HG03342 (cell line): ENCODE data around the gene SSPN.

ENCODE experiments used
- ATAC-seq: cut with Tn5 transposase; IDR thresholded peaks from one replicate; pipeline ENCODE4 v1.9.1; 2021; ENCODE audit warnings: mild to moderate bottlenecking, moderate library complexity; ENCODE audit not compliant: unreplicated experiment

Gene SSPN, protein sequence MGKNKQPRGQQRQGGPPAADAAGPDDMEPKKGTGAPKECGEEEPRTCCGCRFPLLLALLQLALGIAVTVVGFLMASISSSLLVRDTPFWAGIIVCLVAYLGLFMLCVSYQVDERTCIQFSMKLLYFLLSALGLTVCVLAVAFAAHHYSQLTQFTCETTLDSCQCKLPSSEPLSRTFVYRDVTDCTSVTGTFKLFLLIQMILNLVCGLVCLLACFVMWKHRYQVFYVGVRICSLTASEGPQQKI

DNA sequence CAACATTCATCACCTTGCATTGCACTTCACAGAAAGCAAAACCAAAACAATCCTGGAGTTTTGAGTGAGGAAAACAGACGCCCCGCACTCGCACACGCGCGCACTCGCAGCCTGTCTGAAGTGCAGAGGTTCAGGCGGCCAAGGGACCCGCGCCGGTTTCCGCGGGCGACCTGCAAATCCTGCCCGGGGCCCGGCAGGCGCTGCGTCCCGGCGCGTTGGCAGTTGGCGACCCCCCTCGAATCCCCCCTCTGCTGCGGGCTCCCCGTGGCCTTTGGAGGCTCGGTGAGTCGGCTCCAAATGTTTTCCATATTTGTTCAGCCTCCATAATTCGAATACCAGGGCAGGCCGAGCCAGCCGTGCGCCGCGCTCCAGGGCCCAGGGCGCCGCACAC is at the start of gene SSPN:
Gene SSPN, plus strand, starts transcription at position 324 of the 391 bp plus-strand sequence. CDS start 100 bp downstream, outside the sequence.
- ATAC-seq: no peak

DNA sequence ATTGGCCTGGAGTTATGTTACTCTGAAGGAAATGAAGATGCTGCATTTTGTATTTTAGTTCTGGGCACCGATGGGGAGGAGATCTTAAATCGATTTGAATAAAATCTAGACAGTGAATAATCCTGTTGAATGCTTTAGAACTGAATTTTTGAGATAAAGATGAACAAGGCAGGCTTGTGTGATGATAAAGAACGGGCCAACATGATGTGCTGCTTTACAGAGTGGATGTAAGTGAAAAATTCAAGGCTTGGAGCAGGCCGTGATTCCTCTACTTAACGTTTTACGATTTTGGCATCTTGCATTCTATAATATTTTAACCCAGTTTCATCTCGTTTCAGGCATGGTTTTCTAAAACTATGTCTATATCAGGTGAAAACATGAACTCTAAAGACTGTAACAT is 47.1 kb upstream of the SSPN start:
- ATAC-seq: no peak

DNA sequence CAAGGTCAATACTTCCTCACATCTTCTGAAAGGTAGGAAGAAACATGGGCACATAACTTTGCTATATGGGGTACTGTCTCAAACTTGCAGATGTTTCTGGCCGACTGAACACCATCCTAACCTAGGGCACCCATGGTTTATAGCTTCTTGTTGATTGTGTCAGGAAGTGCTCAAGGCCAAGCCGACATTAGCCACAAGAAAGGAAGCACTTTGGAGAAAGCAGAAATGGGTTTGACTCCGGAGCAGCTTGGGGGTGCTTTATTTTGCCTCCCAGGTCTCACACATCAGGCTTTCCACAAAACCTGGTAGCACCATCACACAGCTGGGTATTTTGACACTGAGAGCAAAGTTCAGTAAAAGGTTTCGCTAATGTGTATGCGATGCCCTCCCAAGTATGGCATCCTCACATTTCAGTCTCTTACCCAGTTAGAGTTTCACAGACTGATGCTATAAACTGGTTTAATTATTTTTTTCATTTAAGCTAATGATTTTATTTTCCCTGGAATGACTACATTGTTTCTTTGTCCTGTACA is 45.3 kb upstream of the SSPN start:
- ATAC-seq: no peak

DNA sequence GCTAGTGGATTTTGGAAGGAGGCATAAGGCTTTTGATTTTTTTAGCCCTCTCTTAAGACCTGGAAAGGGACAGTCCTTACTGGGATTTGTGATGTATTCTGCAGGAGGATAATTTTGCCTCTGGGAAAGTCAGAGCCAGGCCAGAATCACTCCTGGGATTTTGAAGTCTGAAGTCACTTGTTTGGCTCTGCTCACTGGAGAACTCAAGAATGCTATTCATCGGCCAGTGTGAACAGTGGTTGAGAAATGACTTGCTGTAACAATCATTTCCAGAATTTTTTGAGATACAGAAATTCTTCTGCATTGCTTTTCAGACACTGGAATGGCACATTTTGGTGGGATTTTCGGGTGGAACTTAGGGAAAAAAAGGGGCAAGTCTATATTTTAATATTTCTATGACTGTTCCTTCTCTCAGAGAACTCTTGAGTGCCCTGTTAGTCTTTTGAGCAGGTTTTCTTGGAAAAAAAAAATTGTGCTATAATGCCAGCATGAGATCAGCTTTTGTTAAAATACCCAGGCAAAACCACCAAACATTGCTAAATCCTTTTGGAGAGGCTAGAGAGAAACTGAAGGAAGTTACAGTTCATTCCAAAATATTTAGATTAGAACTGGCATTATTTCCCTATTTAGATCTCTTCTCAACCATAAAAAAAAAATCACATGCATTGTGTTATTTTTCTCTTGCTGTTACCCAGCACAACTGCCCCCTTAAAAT is 44.5 kb upstream of the SSPN start:
- no peak for ATAC-seq

DNA sequence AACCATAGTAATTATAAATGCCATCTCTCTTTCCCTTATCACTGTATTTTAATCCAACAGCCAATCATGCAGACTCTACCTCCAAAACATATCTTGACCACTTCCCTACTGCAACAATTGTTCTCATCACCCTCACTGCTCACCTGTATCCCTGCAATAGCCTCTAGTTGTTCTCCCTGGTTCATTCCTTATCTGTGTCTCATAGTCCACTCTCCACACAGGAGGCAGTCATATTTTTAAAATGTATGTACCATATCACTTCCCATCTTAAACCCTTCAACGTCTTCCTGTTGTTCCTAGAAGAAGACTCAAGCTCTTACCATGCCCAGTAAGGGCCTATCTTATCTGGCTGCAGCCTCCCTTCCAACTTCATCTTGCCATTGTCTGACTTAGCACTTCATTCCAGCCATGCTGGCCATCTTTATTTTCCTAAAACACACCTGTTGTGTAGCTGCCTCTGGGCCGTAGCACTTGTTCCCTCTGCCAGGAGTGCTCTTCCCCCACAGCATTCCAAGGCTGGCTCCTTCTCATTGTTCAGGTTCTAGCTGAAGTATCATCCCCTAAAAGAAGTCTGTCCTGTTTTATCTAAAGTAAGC is 42.8 kb upstream of the SSPN start:
- ATAC-seq: no peak

DNA sequence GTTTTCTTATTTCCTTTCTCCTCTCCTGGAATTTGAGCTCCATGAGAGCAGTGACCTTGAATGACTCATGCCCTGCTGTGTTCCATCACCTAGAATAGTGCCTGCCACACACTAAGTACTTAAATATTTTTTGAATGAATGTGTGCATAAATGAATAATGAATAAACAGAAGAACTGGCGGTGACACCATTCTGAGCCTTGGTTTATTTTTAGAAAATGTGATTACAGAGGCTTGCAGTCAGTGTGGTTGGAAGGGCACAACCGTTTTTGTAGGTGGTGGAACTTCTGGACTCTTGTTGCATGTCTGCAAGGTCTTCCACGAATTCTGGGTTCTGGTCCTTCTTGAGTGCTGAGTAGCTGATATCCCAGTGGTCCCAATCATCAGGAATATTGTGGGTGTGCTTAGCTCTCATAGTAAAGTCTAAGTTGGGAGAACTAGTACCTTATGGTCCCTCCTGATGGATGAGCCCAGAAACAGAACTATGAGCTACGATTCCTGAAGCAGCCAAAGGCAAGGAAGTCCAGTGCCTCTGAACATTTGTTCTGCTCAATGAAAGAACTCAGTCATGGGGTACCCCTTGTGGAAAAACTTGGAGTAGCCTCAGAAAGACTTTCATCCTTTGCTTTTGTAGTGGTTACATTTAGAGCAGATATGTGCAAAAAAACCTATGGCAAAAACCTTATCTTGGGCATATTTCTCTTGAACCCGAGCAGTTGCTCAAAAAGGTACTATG is 41.8 kb upstream of the SSPN start:
- ATAC-seq: no peak

DNA sequence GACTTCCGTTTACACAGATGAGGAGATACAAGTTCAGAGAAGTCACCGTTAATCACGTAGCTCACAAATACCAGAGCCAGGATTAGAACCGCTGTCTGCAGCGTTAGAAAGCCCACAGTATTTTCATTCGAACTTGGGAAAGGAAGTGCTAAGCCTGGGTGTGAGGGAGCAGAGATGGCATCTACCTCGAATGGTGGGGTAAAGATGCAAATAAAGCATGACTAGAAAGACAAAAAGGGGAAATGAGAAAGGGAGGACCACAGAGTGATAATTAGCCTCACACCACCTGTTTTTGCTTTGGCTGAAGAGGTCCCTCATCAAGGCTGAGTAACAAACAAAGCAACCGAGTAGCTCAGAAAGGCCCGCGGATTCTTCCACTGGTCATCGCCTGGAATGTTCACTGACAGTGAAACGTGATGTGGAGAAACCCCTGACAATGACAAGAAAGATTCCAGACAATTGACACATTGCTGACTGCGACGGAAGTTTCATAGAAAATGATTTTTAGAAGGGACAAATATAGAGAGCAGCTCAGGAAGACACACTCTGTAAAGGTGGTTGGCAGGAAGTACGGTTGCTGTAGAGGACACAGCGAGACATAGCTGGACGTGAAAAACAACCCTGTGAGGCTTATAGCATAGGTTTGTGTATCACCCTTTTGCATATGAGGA is 39.0 kb upstream of the SSPN start:
- peak; percentile 84 for ATAC-seq

DNA sequence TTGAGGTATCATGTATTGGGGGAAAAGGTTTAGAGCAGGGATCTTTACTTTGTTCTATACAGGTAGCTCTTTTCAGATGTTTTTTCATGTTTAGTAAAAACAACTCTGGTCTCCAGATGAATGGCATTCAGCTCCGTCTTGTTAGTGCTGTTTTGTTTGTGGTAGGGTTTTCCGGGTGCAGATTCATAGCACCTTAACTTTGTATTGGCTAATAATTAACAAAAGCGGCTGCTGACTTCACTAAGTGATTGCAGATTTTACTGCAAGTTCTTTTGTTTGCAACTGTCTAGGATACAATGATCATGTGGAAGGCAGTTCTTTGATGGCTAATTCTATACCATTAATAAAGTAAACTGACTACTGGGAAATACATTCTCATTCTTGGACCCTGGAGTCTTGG is 38.4 kb upstream of the SSPN start:
- peak; percentile 33 for ATAC-seq

DNA sequence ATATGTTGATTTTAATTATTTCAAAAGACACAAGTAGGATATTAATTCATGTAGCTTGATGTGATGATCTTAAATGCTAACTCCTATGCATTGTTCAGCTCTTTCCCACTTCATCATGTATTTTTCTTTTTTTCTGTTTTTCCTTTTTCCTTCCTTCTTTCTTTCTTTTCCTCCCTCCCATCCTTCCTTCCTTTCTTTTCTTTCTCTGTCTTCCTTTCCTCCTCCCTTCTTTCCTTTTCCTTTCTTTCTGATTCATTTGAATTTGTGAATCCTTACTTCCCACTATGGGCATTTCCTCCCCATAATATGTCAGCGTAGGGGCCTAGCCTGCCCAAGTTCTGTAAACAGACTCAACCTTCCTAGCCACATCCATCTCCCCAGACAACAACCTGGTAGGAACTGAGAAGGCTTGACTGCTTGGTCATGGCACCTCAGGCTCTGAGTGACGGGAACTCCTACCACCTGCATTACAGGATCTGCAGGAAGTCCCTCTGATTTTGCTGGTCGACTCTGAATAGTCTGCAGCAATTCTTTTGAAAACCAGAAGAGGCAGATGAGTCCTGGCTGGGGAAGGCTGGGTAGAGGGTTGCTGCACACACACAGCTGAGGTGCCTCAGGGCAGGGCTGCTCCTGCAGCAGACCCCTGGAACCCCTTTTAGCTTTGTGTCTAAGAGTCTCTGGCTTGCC is 37.2 kb upstream of the SSPN start:
- no peak for ATAC-seq

DNA sequence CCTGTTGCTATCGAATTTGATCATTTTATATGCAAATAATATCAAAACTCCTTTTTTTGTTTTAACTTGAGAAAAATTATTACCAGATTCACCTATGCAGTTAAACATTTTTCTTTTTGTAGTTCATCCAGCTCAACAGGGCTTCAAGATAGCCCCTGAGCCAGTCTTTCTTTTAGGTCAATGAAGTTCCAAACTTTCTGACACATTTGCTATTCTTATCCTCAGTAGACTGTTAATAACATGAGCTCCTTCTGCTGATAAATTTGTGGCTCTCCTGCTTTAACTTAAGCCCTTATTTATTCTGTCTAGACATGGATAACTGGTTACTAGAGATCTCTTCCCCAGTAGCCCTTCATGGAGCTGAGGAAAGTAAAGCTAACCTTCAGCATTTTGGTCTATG is 33.2 kb upstream of the SSPN start:
- no peak for ATAC-seq

DNA sequence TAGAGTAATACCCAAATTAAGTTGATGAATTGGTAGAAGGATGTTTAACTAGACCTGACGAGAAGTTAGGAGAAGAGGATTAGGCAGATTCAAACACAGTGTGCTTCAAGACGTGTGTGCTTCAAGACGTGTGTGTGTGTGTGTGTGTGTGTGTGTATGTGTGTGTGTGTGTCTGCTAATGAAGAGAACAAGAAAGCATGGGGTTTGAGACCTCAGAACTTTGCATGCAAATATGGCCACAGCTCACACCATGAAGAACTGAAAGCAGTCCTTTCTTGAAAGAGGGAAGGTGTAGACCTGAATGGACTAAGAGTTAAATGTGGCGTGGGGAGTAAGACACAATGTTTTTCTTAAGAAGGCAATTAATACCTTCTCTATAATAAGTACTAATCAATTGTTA is 32.5 kb upstream of the SSPN start:
- peak; percentile 87 for ATAC-seq

DNA sequence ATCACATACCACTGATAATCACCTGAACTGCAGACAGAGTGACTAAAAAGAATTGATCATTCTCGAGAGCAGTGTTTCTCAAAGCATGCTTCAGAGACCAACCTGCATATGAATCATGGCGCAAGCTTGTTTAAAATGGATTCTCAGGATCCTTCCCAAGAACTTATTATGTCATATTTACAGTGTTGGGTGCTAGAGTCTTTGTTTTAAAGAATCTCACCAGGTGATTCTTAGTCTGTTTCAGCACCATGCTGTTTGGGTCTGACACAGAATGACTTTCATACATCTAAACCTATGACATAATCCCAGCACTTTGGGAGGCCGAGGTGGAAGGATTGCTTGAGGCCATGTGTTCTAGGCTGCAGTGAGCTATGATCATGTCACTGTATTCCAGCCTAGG is 31.3 kb upstream of the SSPN start:
- ATAC-seq: no peak

DNA sequence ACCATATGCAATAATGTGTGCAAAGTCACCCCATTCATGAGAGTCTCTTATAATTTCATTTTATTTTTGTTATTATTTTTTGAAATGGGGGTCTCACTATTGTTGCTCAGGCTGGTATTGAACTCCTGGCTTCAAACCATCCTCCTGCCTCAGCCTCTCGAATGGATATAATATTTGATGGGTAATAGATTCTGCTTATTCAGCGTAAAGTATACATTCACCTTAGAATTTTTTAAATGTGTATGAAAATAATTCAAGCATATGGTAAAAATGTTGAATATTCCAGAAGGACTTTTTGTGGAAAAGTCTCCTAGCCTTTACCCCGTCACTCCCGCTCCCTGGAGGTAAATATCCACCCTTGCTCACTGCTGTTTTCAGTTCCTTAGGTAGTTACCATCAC is 23.4 kb upstream of the SSPN start:
- ATAC-seq: no peak

DNA sequence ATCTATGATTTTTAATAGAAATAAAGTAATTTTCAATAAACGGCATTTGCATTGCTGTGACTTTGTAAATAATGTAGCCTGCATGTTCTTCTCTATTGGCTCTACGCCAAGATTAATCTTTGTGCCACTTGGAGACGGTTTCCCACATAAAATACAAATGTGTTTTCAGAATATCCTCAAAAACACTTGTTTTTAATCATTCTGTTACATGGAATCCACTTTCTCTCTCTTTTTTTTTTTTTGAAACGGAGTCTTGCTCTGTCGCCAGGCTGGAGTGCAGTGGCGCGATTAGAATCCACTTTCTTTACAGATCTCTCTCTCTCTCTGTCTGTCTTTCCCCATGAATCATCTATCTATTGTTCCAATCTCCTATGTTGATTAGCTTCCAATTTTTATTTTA is 22.8 kb upstream of the SSPN start:
- no peak for ATAC-seq

DNA sequence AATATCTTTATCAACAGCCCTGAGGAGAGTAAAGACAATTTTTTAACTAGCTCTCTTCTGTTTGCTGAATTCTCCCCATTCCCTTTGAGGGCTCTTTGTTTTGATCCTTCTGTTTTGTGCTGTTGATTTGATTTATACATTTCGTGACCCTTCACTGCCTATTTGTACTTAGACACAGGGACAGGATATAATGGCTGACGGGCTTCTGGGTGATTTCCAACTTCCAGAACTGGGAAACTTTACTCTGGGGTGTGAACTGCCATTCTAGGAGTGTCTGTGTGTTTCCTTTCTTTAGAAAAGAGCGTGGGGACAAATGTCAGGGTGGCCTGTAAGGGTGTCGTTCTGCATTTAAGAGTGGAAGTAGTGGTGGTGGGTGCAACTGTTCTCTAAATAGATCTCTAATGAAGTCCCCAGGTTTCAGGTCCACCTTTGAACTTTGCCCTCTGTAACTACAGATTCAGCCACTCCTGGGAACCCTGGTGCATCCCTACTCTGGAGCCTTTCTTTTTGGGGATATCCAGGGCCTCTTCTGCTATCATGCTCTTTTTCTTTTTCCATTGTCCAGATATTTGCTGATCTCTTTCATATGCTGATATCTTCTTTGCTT is 22.3 kb upstream of the SSPN start:
- ATAC-seq: no peak

DNA sequence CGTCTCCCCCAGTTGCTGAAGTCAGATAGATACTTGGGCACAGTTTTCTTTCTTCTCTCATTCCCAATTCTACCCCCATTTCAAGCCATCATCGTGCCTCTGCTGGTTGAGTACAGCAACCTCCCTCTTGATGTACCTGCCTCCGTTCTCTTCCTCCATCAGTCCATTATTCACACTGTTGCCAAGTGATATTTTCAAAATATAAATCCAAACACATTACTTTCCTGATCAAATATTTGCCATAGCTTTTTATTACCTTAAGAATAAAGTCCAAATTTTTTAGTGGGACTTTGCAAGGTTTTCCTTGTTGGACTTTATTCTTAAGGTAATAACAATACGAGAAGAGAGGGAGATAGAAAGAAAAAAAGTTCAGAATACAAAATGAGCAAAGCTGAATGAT is 18.6 kb upstream of the SSPN start:
- ATAC-seq: no peak

DNA sequence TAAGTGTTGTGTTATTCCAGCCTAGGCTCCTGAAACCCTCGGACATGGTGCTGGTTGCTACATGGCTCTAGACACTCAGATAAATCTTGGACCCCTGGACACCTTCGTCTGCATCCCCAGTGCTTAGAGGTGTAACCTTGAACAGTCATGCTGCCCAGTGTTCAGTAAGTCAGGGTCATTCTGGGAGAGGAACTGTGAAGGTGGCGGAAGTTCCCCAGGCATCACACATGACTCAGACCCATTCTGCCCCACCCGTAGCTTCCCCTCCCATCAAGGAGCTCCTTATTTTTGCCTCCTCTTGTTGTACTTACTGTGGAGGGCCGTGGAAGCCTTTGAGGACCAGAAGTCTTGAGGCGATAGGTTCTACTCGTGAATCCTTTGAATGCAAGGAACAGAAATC is 18.1 kb upstream of the SSPN start:
- ATAC-seq: peak; percentile 68

DNA sequence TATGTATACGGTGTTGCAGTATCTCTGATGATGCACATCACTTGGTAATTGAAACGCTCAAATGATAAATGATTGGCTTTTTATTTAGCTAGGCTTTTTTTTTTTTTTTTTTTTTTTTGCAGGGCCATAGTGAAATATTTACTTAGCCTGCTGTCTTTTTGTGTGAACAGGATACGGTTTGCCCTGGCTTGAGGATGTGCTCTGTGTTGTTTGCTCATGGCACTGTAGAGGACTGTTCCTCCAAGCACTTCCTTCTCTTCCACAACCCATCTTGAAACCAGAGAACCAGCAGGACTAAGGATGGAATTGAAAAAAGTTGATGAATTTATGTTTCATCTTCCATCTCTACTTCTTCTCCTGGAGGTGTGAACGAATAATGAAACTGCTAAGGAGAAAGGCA is 15.5 kb upstream of the SSPN start:
- ATAC-seq: no peak

DNA sequence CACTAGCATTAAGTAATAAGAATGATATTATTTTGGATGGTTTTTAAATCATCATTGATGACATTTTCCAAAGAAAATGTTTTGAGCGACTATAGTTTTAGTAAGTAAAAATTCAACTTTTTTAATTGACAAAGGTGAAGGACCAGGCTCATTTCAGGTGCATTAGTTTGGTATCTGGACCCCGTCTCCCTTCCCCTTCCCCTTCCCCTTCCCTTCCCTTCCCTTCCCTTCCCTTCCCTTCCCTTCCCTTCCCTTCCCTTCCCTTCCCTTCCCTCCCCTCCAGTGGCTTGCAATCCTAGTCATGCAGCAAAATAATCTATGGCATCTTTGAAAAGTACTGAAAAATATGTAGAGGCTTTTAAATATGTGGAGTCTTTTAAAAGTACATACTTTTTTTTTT is 13.0 kb upstream of the SSPN start:
- ATAC-seq: no peak
